ENCODE data around the gene TWIST2. TPM values are rescaled to one million over a fixed set of nuclear protein-coding genes. Genes with fewer than 3 reads are reported as not detected.

TWIST2 gene
- total RNA-seq, 2 donors from 2014 or later = 41.4 to 62.1 TPM

GRCh38 chr2:238848691-238848975, 748 bp downstream of the TWIST2 start:
- no peaks in the 10 kb centered on the region for H3K36me3 ChIP-seq
- H3K27me3 ChIP-seq (replicated peaks; ENCODE audit: insufficient read depth) = no peaks in the 10 kb centered on the region
- no peaks in the 10 kb centered on the region for H3K9me3 ChIP-seq
- peak overlapping the region; percentile 84 to 89 for H3K27ac ChIP-seq
- no peak for TF ChIP-seq CTCF (IDR thresholded peaks at IDR 0.05)
- ATAC-seq (ENCODE audit: insufficient number of reproducible peaks, low FRiP score, low read depth) = no peak
- peak overlapping the region; percentile 89 for H3K4me3 ChIP-seq
- no peak for DNase-seq (ENCODE audit: low spot score)
- H3K4me1 ChIP-seq (ENCODE audit: control insufficient read depth in 1 of 2, low read depth in 2 of 2) = peaks cover 12 to 23% of the 10 kb centered on the region in 2 donors

GRCh38 chr2:238848976-238849853, 1.3 kb downstream of the TWIST2 start:
- H3K36me3 ChIP-seq = no peaks in the 10 kb centered on the region
- DNase-seq (ENCODE audit: low spot score) (no peak), ATAC-seq (ENCODE audit: insufficient number of reproducible peaks, low FRiP score, low read depth) (no peak)

GRCh38 chr2:238850091-238850490, 2.2 kb downstream of the TWIST2 start:
- Histone ChIP-seq H3K27me3 (replicated peaks; ENCODE audit: insufficient read depth) (no peaks in the 10 kb centered on the region), H3K4me1 (ENCODE audit: control insufficient read depth in 1 of 2, low read depth in 2 of 2) (peaks cover 12 to 23% of the 10 kb centered on the region in 2 donors), H3K36me3 (no peaks in the 10 kb centered on the region), H3K27ac (no peak overlapping the region), H3K9me3 (no peaks in the 10 kb centered on the region), H3K4me3 (peak overlapping the region; percentile 89)
- TF ChIP-seq CTCF (IDR thresholded peaks at IDR 0.05) = no peak
- ATAC-seq (ENCODE audit: insufficient number of reproducible peaks, low FRiP score, low read depth) (no peak), DNase-seq (ENCODE audit: low spot score) (no peak)

More at GRCh38 chr2:238848976-238849853, 1.3 kb downstream of the TWIST2 start:
- H3K4me1 ChIP-seq (ENCODE audit: control insufficient read depth in 1 of 2, low read depth in 2 of 2) = peaks cover 12 to 23% of the 10 kb centered on the region in 2 donors
- H3K4me3 ChIP-seq = peak overlapping the region; percentile 89
- H3K27me3 ChIP-seq (replicated peaks; ENCODE audit: insufficient read depth) = no peaks in the 10 kb centered on the region
- H3K27ac ChIP-seq = no peak overlapping the region
- no peaks in the 10 kb centered on the region for H3K9me3 ChIP-seq
- no peak for TF ChIP-seq CTCF (IDR thresholded peaks at IDR 0.05)

GRCh38 chr2:238851026-238851425, 3.1 kb downstream of the TWIST2 start:
- no peak for TF ChIP-seq CTCF (IDR thresholded peaks at IDR 0.05)
- Histone ChIP-seq H3K27me3 (replicated peaks; ENCODE audit: insufficient read depth) (no peaks in the 10 kb centered on the region), H3K9me3 (no peaks in the 10 kb centered on the region), H3K36me3 (no peaks in the 10 kb centered on the region), H3K4me1 (ENCODE audit: control insufficient read depth in 1 of 2, low read depth in 2 of 2) (peaks cover 12 to 23% of the 10 kb centered on the region in 2 donors), H3K4me3 (no peak overlapping the region), H3K27ac (no peak overlapping the region)
- DNase-seq (ENCODE audit: low spot score) = no peak
- no peak for ATAC-seq (ENCODE audit: insufficient number of reproducible peaks, low FRiP score, low read depth)

- TF ChIP-seq CTCF (IDR thresholded peaks at IDR 0.05) = no peak
- Histone ChIP-seq H3K4me3 (no peak overlapping the region), H3K9me3 (no peaks in the 10 kb centered on the region), H3K27me3 (replicated peaks; ENCODE audit: insufficient read depth) (no peaks in the 10 kb centered on the region), H3K4me1 (ENCODE audit: control insufficient read depth in 1 of 2, low read depth in 2 of 2) (peaks cover 10 to 18% of the 10 kb centered on the region in 2 donors), H3K27ac (no peak overlapping the region), H3K36me3 (no peaks in the 10 kb centered on the region)
- no peak for ATAC-seq (ENCODE audit: insufficient number of reproducible peaks, low FRiP score, low read depth)
- DNase-seq (ENCODE audit: low spot score) = no peak
Measured at GRCh38 chr2:238851761-238852160, 3.9 kb downstream of the TWIST2 start.

All from thoracic aorta (tissue), 2 donors.